SKM-1 (cell line): ENCODE results near the gene SLC39A6.
"Not testable (repeated sequence)": the region's sequence is repeated elsewhere in the genome, so short reads cannot be mapped to it uniquely, and the experiment has no call there.

Experiments
- DNase-seq: peaks from one replicate; lab custom pipeline; 2025; ENCODE audit not compliant: unreplicated experiment; lab: John Stamatoyannopoulos, UW

Gene SLC39A6

GRCh38 chr18:36129300-36130038 is at the start of gene SLC39A6, which contains the start of gene ELP2:
SLC39A6 (minus strand) TSS chr18:36129340; CDS start chr18:36127007, 2,333 bp downstream.
ELP2 (plus strand) TSS chr18:36129899; CDS start chr18:36129934, 35 bp downstream.
- peak; percentile 88 for DNase-seq

- DNase-seq, result no peak
Measured at GRCh38 chr18:36177913-36178312, 48.8 kb upstream of the SLC39A6 start.

GRCh38 chr18:36176711-36177110 is 47.6 kb upstream of the SLC39A6 start:
- no peak for DNase-seq

GRCh38 chr18:36176177-36176584 is 47.0 kb upstream of the SLC39A6 start:
- DNase-seq, result no peak

- no peak for DNase-seq
Measured at GRCh38 chr18:36175481-36175880, 46.3 kb upstream of the SLC39A6 start.

- no peak for DNase-seq
Measured at GRCh38 chr18:36169938-36170337, 40.8 kb upstream of the SLC39A6 start.

GRCh38 chr18:36168296-36168695 is 39.2 kb upstream of the SLC39A6 start:
- not testable (repeated sequence) for DNase-seq

- DNase-seq, result no peak
Measured at GRCh38 chr18:36167692-36168218, 38.6 kb upstream of the SLC39A6 start.

GRCh38 chr18:36162981-36163380 is 33.8 kb upstream of the SLC39A6 start:
- no peak for DNase-seq

GRCh38 chr18:36160959-36161371 is 31.8 kb upstream of the SLC39A6 start:
- no peak for DNase-seq

- no peak for DNase-seq
Measured at GRCh38 chr18:36158266-36158867, 29.2 kb upstream of the SLC39A6 start.

- DNase-seq, result no peak
Measured at GRCh38 chr18:36157441-36157840, 28.3 kb upstream of the SLC39A6 start.

GRCh38 chr18:36155851-36156757 is 27.0 kb upstream of the SLC39A6 start:
- DNase-seq, result no peak

GRCh38 chr18:36153771-36154170 is 24.6 kb upstream of the SLC39A6 start:
- no peak for DNase-seq

- DNase-seq, result no peak
Measured at GRCh38 chr18:36153203-36153602, 24.1 kb upstream of the SLC39A6 start.

- DNase-seq, result no peak
Measured at GRCh38 chr18:36152781-36153180, 23.6 kb upstream of the SLC39A6 start.

- DNase-seq, result no peak
Measured at GRCh38 chr18:36149514-36150289, 20.6 kb upstream of the SLC39A6 start.

- no peak for DNase-seq
Measured at GRCh38 chr18:36143391-36143790, 14.3 kb upstream of the SLC39A6 start.

- DNase-seq, result no peak
Measured at GRCh38 chr18:36142751-36143150, 13.6 kb upstream of the SLC39A6 start.

GRCh38 chr18:36141576-36141975 is 12.4 kb upstream of the SLC39A6 start:
- DNase-seq, result no peak
